MM.1S (cell line): ENCODE measurements around the gene UBC.

ENCODE experiments used
- DNase-seq: peaks from one replicate; pipeline ENCODE4 v3.0.0-alpha.2; 2015
- H2AFZ ChIP-seq: fragments of 300-600 bp; sonication (generic); 2 replicates; pipeline ENCODE4 v1.6.0; 2016; ENCODE audit warnings: antibody characterized with exemption, low read length
- H3F3A ChIP-seq: fragments of 300-600 bp; sonication (generic); 2 replicates; pipeline ENCODE4 v1.6.1; 2016; ENCODE audit warnings: mild to moderate bottlenecking, antibody characterized with exemption, low read length, moderate library complexity, mixed read lengths; ENCODE audit not compliant: insufficient read depth
- H3K27ac ChIP-seq: fragments of 300-600 bp; sonication (generic); 2 replicates; pipeline ENCODE4 v1.5.1; 2016; ENCODE audit warnings: mild to moderate bottlenecking, low read length
- H3K27me3 ChIP-seq: fragments of 300-600 bp; sonication (generic); replicated peaks from 2 replicates; pipeline ENCODE4 v1.6.0; 2016; ENCODE audit warnings: low read length; ENCODE audit not compliant: insufficient read depth
- H3K36me3 ChIP-seq: fragments of 300-600 bp; sonication (generic); replicated peaks from 2 replicates; pipeline ENCODE4 v1.6.1; 2016; ENCODE audit warnings: mild to moderate bottlenecking, low read length, mixed read lengths; ENCODE audit not compliant: insufficient read depth
- H3K4me1 ChIP-seq: fragments of 300-600 bp; sonication (generic); 2 replicates; pipeline ENCODE4 v1.6.1; 2016; ENCODE audit warnings: low read length, mixed read lengths
- H3K4me2 ChIP-seq: fragments of 300-600 bp; sonication (generic); 2 replicates; pipeline ENCODE4 v1.6.0; 2016; ENCODE audit warnings: low read depth, low read length
- H3K4me3 ChIP-seq: fragments of 300-600 bp; sonication (generic); 2 replicates; pipeline ENCODE4 v1.5.1; 2016; ENCODE audit warnings: low read length, mixed read lengths
- H3K79me2 ChIP-seq: fragments of 300-600 bp; sonication (generic); 2 replicates; pipeline ENCODE4 v1.6.1; 2016; ENCODE audit warnings: mixed run types, low read length, mixed read lengths
- H3K9ac ChIP-seq: fragments of 300-600 bp; sonication (generic); 2 replicates; pipeline ENCODE4 v1.6.1; 2016; ENCODE audit warnings: low read length, mixed read lengths
- H3K9me2 ChIP-seq: fragments of 300-600 bp; sonication (generic); replicated peaks from 2 replicates; pipeline ENCODE4 v1.6.1; 2016; ENCODE audit warnings: mild to moderate bottlenecking, low read length, mixed read lengths; ENCODE audit not compliant: insufficient read depth
- H3K9me3 ChIP-seq: fragments of 300-600 bp; sonication (generic); replicated peaks from 2 replicates; pipeline ENCODE4 v1.6.1; 2016; ENCODE audit warnings: mild to moderate bottlenecking, low read length, mixed read lengths; ENCODE audit not compliant: insufficient read depth
- H4K20me1 ChIP-seq: fragments of 300-600 bp; sonication (generic); 2 replicates; pipeline ENCODE4 v1.6.1; 2016; ENCODE audit warnings: mild to moderate bottlenecking, low read length, moderate library complexity, mixed read lengths; ENCODE audit not compliant: insufficient read depth
- EZH2 ChIP-seq: fragments of 300-600 bp; sonication (generic); optimal IDR thresholded peaks from 2 replicates; pipeline ENCODE3; 2017; ENCODE audit warnings: low read depth, mild to moderate bottlenecking, antibody characterized with exemption, low read length, mixed read lengths
- EZH2phosphoT487 ChIP-seq: fragments of 300-600 bp; sonication (generic); IDR thresholded peaks from 2 replicates; pipeline ENCODE4 v1.6.1; 2018; ENCODE audit warnings: antibody characterized with exemption, low read length
- TF ChIP-seq, protein P1 (sequence below): fragments of 300-600 bp; sonication (generic); IDR thresholded peaks from 2 replicates; pipeline ENCODE4 v1.5.1; 2016; ENCODE audit warnings: antibody characterized with exemption, low read length, mixed read lengths

Gene UBC

DNA sequence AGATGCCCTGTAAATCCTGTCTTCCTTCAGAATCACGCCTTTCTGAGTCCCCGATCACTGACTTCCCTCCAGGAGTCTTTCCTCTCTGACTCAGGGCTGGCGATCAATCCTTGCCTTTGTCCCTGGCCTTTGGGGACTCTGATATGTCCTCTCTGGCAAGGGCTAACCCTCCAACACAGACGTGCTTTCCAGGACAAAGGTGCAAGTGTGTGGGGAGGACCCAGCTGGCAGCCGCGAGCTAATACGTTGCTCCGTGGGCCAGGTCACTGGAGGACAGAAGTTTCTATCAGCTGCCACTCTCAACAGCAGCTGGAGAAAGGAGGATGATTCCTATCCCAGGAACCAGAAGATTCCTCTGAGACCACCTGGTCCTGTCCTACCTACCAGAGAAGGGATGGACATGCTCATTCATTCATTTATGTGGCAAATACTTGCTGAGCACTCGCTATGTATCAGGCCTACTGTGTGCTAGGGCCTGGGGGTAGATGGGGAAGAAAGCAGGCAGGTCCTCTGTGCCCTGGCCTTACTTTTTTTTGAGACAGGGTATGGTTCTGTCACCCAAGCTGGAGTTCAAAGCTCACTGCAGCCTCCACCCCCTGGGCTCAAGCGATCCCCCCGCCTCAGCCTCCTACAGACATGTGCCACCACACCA is 42.3 kb downstream of the UBC start:
- Histone ChIP-seq H3K9me2 (no peaks in the 10 kb centered on the region), H3K4me1 (no peaks in the 10 kb centered on the region)

DNA sequence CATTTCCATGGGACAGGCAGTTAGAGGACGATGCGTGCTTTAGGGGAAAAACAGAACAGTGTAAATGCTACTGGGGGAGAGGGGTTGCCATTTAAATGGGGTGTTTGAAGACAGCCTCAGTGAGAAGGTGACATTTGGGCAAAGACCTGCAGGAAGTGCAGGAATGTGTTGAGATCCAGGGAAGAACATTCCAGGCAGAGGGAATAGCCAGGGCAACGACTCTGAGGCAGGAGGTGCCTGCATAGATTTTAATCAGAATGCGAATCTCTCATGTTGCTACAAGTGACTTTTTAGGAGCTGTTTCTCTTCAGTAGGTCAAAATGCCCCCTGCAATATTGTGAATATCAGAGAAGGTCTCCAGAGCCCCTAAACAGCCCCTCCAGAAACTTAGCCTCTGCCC is 43.2 kb downstream of the UBC start:
- Histone ChIP-seq H3K9ac (no peak overlapping the region), H3K4me1 (no peaks in the 10 kb centered on the region), H3K79me2 (no peaks in the 10 kb centered on the region), H3K36me3 (no peaks in the 10 kb centered on the region), H3K9me3 (no peaks in the 10 kb centered on the region), H3K4me2 (no peak overlapping the region), H3K27ac (no peak overlapping the region), H3K9me2 (no peaks in the 10 kb centered on the region), H3F3A (no peaks in the 10 kb centered on the region), H2AFZ (no peak overlapping the region), H3K27me3 (no peaks in the 10 kb centered on the region), H4K20me1 (no peaks in the 10 kb centered on the region), H3K4me3 (no peak overlapping the region)
- no peak for DNase-seq
- TF ChIP-seq, protein P1, sequence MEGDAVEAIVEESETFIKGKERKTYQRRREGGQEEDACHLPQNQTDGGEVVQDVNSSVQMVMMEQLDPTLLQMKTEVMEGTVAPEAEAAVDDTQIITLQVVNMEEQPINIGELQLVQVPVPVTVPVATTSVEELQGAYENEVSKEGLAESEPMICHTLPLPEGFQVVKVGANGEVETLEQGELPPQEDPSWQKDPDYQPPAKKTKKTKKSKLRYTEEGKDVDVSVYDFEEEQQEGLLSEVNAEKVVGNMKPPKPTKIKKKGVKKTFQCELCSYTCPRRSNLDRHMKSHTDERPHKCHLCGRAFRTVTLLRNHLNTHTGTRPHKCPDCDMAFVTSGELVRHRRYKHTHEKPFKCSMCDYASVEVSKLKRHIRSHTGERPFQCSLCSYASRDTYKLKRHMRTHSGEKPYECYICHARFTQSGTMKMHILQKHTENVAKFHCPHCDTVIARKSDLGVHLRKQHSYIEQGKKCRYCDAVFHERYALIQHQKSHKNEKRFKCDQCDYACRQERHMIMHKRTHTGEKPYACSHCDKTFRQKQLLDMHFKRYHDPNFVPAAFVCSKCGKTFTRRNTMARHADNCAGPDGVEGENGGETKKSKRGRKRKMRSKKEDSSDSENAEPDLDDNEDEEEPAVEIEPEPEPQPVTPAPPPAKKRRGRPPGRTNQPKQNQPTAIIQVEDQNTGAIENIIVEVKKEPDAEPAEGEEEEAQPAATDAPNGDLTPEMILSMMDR, result no peak
- TF ChIP-seq EZH2, result no peak
- TF ChIP-seq EZH2phosphoT487, result no peak

More for the DNA sequence above, 42.3 kb downstream of the UBC start:
- Histone ChIP-seq H3K79me2 (no peaks in the 10 kb centered on the region), H3K27ac (no peak overlapping the region), H2AFZ (no peak overlapping the region), H4K20me1 (no peaks in the 10 kb centered on the region), H3K36me3 (no peaks in the 10 kb centered on the region), H3K9me3 (no peaks in the 10 kb centered on the region), H3K27me3 (no peaks in the 10 kb centered on the region), H3F3A (no peaks in the 10 kb centered on the region), H3K4me2 (no peak overlapping the region), H3K4me3 (no peak overlapping the region), H3K9ac (no peak overlapping the region)
- TF ChIP-seq EZH2 (no peak), EZH2phosphoT487 (no peak)
- TF ChIP-seq, protein P1, result no peak
- no peak for DNase-seq

DNA sequence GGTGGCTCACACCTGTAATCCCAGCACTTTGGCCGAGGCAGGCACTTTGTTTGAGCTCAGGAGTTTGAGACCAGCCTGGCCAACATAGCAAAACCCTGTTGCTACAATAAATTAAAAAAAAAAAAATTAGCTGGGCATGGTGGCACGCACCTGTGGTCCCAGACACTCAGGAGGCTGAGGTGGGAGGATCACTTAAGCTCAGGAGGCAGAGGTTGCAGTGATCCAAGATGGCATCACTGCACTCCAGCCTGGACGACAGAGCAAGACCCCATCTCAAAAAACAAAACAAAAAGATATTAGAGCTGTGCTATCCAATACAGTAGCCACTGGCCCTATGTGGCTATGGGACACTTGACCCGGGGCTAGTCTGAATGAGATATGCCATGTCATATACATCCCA is 43.9 kb downstream of the UBC start:
- Histone ChIP-seq H2AFZ (no peak overlapping the region), H3K4me1 (no peaks in the 10 kb centered on the region), H3K4me2 (no peak overlapping the region), H3K9me2 (no peaks in the 10 kb centered on the region), H3K27ac (no peak overlapping the region), H3K79me2 (no peaks in the 10 kb centered on the region), H3K9me3 (no peaks in the 10 kb centered on the region), H3K27me3 (no peaks in the 10 kb centered on the region), H3F3A (no peaks in the 10 kb centered on the region), H3K36me3 (no peaks in the 10 kb centered on the region), H4K20me1 (no peaks in the 10 kb centered on the region), H3K4me3 (no peak overlapping the region), H3K9ac (no peak overlapping the region)
- no peak for TF ChIP-seq EZH2phosphoT487
- TF ChIP-seq, protein P1, result no peak
- TF ChIP-seq EZH2, result no peak
- no peak for DNase-seq
